NCI-H345 treated with DMSO at 0.1 percent for 48 hours (cell line): ENCODE results near the gene TARDBP.
"Not testable (repeated sequence)": the region's sequence is repeated elsewhere in the genome, so short reads cannot be mapped to it uniquely, and the experiment has no call there.

Experiments
- DNase-seq: peaks from one replicate; lab custom pipeline; 2025; ENCODE audit not compliant: unreplicated experiment; lab: John Stamatoyannopoulos, UW

TARDBP gene

GRCh38 chr1:11042065-11042464 lies 29.6 kb downstream of the TARDBP start:
- DNase-seq = no peak

- DNase-seq = no peak
Measured at GRCh38 chr1:11042995-11043874, 30.8 kb downstream of the TARDBP start.

GRCh38 chr1:11044086-11044848 lies 31.8 kb downstream of the TARDBP start:
- DNase-seq = no peak

- DNase-seq = no peak
Measured at GRCh38 chr1:11044849-11045427, 32.5 kb downstream of the TARDBP start.

GRCh38 chr1:11045428-11046269 lies 33.2 kb downstream of the TARDBP start:
- no peak for DNase-seq

- DNase-seq = no peak
Measured at GRCh38 chr1:11046270-11046566, 33.8 kb downstream of the TARDBP start.

- DNase-seq = no peak
Measured at GRCh38 chr1:11046625-11047365, 34.3 kb downstream of the TARDBP start, which contains the start of gene MASP2. Gene MASP2, minus strand, starts transcription at chr1:11047239. Its CDS starts 32 bp downstream, at chr1:11047207.

- DNase-seq = not testable (repeated sequence)
Measured at GRCh38 chr1:11051121-11051520, 38.7 kb downstream of the TARDBP start.

- DNase-seq = peak; percentile 69
Measured at GRCh38 chr1:11051781-11052511, 39.5 kb downstream of the TARDBP start.

- DNase-seq = peak; percentile 77
Measured at GRCh38 chr1:11052839-11053757, 40.6 kb downstream of the TARDBP start.

- DNase-seq = no peak
Measured at GRCh38 chr1:11053758-11054137, 41.3 kb downstream of the TARDBP start.

GRCh38 chr1:11054181-11054580 lies 41.7 kb downstream of the TARDBP start:
- DNase-seq = no peak

GRCh38 chr1:11054666-11055065 lies 42.2 kb downstream of the TARDBP start:
- DNase-seq = peak; percentile 34

- DNase-seq = no peak
Measured at GRCh38 chr1:11055676-11056075, 43.2 kb downstream of the TARDBP start.

GRCh38 chr1:11056504-11056903 lies 44.0 kb downstream of the TARDBP start:
- DNase-seq = no peak

- no peak for DNase-seq
Measured at GRCh38 chr1:11057477-11057876, 45.0 kb downstream of the TARDBP start.

GRCh38 chr1:11058026-11058425 lies 45.6 kb downstream of the TARDBP start:
- no peak for DNase-seq

GRCh38 chr1:11058595-11059154 lies 46.2 kb downstream of the TARDBP start:
- peak; percentile 41 for DNase-seq
